Effector memory CD8-positive, alpha-beta T cell (primary cell): ENCODE results near the gene YEATS2.
"Not testable (repeated sequence)": the region's sequence is repeated elsewhere in the genome, so short reads cannot be mapped to it uniquely, and the experiment has no call there.

Experiments used
- ATAC-seq: fragments of 150-1000 bp; cut with Tn5 transposase; replicated peaks from 2 replicates; pipeline ENCODE4 v1.10.0; 2021; ENCODE audit warnings: mild to moderate bottlenecking, moderate library complexity
- DNase-seq, 3 experiments: peaks; one replicate each; pipeline ENCODE4 v3.0.0; 2021
- H3K27ac Mint-ChIP-seq, 2 donors: one replicate each; pipeline ENCODE4 v1.8.0; 2022; ENCODE audit warnings: mild to moderate bottlenecking in 2 of 2, mixed read lengths in 2 of 2, moderate library complexity in 2 of 2
- H3K27me3 Mint-ChIP-seq, 2 donors: one replicate each; pipeline ENCODE4 v1.8.0; 2022; ENCODE audit warnings: mixed read lengths in 2 of 2
- H3K36me3 Mint-ChIP-seq: one replicate; pipeline ENCODE4 v1.8.0; 2022; ENCODE audit warnings: mild to moderate bottlenecking, moderate library complexity, mixed read lengths; ENCODE audit not compliant: insufficient read depth
- H3K4me1 Mint-ChIP-seq, 2 donors: one replicate each; pipeline ENCODE4 v1.8.0; 2022; ENCODE audit warnings: low read depth in 2 of 2, mixed read lengths in 2 of 2
- H3K4me3 Mint-ChIP-seq, 2 donors: one replicate each; pipeline ENCODE4 v1.8.0; 2022; ENCODE audit warnings: mild to moderate bottlenecking in 2 of 2, mixed read lengths in 2 of 2, moderate library complexity in 2 of 2
- H3K9me3 Mint-ChIP-seq, 2 donors: one replicate each; pipeline ENCODE4 v1.8.0; 2022; ENCODE audit warnings: mixed read lengths in 2 of 2

YEATS2 gene

GRCh38 chr3:183733553-183733952 lies 36.0 kb downstream of the YEATS2 start:
- ATAC-seq: no peak
- no peaks in the 10 kb centered on the region for H3K4me1 Mint-ChIP-seq
- no peak overlapping the region for H3K4me3 Mint-ChIP-seq
- no peak for DNase-seq
- H3K9me3 Mint-ChIP-seq: no peaks in the 10 kb centered on the region
- H3K27me3 Mint-ChIP-seq: no peaks in the 10 kb centered on the region
- H3K36me3 Mint-ChIP-seq: peaks cover 52% of the 10 kb centered on the region
- H3K27ac Mint-ChIP-seq: no peak overlapping the region

- Mint-ChIP-seq H3K4me3 (no peak overlapping the region), H3K36me3 (peaks cover 38% of the 10 kb centered on the region), H3K9me3 (no peaks in the 10 kb centered on the region), H3K27ac (peak overlapping the region in 1 of 2 donors; percentile 9), H3K27me3 (no peaks in the 10 kb centered on the region), H3K4me1 (no peaks in the 10 kb centered on the region)
- DNase-seq: no peak
- ATAC-seq: no peak
These were observed 37.3 kb downstream of the YEATS2 start for GRCh38 chr3:183734750-183735494.

GRCh38 chr3:183737116-183737515 lies 39.5 kb downstream of the YEATS2 start:
- no peak for DNase-seq
- H3K27me3 Mint-ChIP-seq: no peaks in the 10 kb centered on the region
- no peak for ATAC-seq
- H3K9me3 Mint-ChIP-seq: no peaks in the 10 kb centered on the region
- H3K27ac Mint-ChIP-seq: no peak overlapping the region
- peaks cover 25% of the 10 kb centered on the region for H3K36me3 Mint-ChIP-seq
- no peak overlapping the region for H3K4me3 Mint-ChIP-seq
- no peaks in the 10 kb centered on the region for H3K4me1 Mint-ChIP-seq

GRCh38 chr3:183740154-183740553 lies 42.6 kb downstream of the YEATS2 start:
- peaks cover 16% of the 10 kb centered on the region for H3K36me3 Mint-ChIP-seq
- H3K4me1 Mint-ChIP-seq, H3K4me3 Mint-ChIP-seq, H3K27me3 Mint-ChIP-seq, DNase-seq, ATAC-seq, H3K9me3 Mint-ChIP-seq, H3K27ac Mint-ChIP-seq: not testable (repeated sequence)

- H3K4me1 Mint-ChIP-seq: no peaks in the 10 kb centered on the region
- no peak overlapping the region for H3K27ac Mint-ChIP-seq
- H3K4me3 Mint-ChIP-seq: no peak overlapping the region
- H3K36me3 Mint-ChIP-seq: peaks cover 9% of the 10 kb centered on the region
- H3K9me3 Mint-ChIP-seq: no peaks in the 10 kb centered on the region
- no peak for ATAC-seq
- no peaks in the 10 kb centered on the region for H3K27me3 Mint-ChIP-seq
- no peak for DNase-seq
These were observed 45.6 kb downstream of the YEATS2 start for GRCh38 chr3:183743231-183743630.

GRCh38 chr3:183745300-183746098 lies 47.9 kb downstream of the YEATS2 start:
- no peak overlapping the region for H3K4me3 Mint-ChIP-seq
- DNase-seq: no peak
- no peaks in the 10 kb centered on the region for H3K27me3 Mint-ChIP-seq
- H3K27ac Mint-ChIP-seq: peak overlapping the region in 1 of 2 donors; percentile 4
- H3K9me3 Mint-ChIP-seq: no peaks in the 10 kb centered on the region
- no peak for ATAC-seq
- peaks cover 20% of the 10 kb centered on the region for H3K36me3 Mint-ChIP-seq
- H3K4me1 Mint-ChIP-seq: no peaks in the 10 kb centered on the region

- Mint-ChIP-seq H3K27me3 (no peaks in the 10 kb centered on the region), H3K36me3 (peaks cover 69% of the 10 kb centered on the region), H3K4me3 (no peak overlapping the region), H3K9me3 (no peaks in the 10 kb centered on the region), H3K27ac (no peak overlapping the region), H3K4me1 (no peaks in the 10 kb centered on the region)
- DNase-seq: no peak
- no peak for ATAC-seq
These were observed 56.5 kb downstream of the YEATS2 start for GRCh38 chr3:183754052-183754451.

GRCh38 chr3:183762304-183762703 lies 64.7 kb downstream of the YEATS2 start:
- no peaks in the 10 kb centered on the region for H3K9me3 Mint-ChIP-seq
- no peak overlapping the region for H3K4me3 Mint-ChIP-seq
- H3K27ac Mint-ChIP-seq: peak overlapping the region in 1 of 2 donors; percentile 44
- DNase-seq: no peak
- peaks cover 36% of the 10 kb centered on the region for H3K36me3 Mint-ChIP-seq
- H3K4me1 Mint-ChIP-seq: peaks cover 11% of the 10 kb centered on the region in 2 donors
- no peak for ATAC-seq
- H3K27me3 Mint-ChIP-seq: no peaks in the 10 kb centered on the region

GRCh38 chr3:183764847-183765731 lies 67.5 kb downstream of the YEATS2 start:
- peak; percentile 69 for ATAC-seq
- H3K4me1 Mint-ChIP-seq: peaks cover 11% of the 10 kb centered on the region in 2 donors
- H3K4me3 Mint-ChIP-seq: no peak overlapping the region
- DNase-seq: no peak
- H3K9me3 Mint-ChIP-seq: no peaks in the 10 kb centered on the region
- peaks cover 21% of the 10 kb centered on the region for H3K36me3 Mint-ChIP-seq
- H3K27ac Mint-ChIP-seq: peak overlapping the region; percentile 46 to 80
- H3K27me3 Mint-ChIP-seq: no peaks in the 10 kb centered on the region

- Mint-ChIP-seq H3K27me3 (no peaks in the 10 kb centered on the region), H3K36me3 (peaks cover 21% of the 10 kb centered on the region), H3K4me1 (peaks cover 11% of the 10 kb centered on the region in 2 donors), H3K4me3 (no peak overlapping the region), H3K9me3 (no peaks in the 10 kb centered on the region), H3K27ac (peak overlapping the region; percentile 4 to 80)
- ATAC-seq (no peak), DNase-seq (no peak)
These were observed 68.5 kb downstream of the YEATS2 start for GRCh38 chr3:183766107-183766506.

GRCh38 chr3:183766745-183767606 lies 69.4 kb downstream of the YEATS2 start:
- Mint-ChIP-seq H3K36me3 (peaks cover 20% of the 10 kb centered on the region), H3K27me3 (no peaks in the 10 kb centered on the region), H3K27ac (peak overlapping the region; percentile 4 to 80), H3K9me3 (no peaks in the 10 kb centered on the region), H3K4me1 (peaks cover 11% of the 10 kb centered on the region in 2 donors), H3K4me3 (no peak overlapping the region)
- ATAC-seq (peak; percentile 92), DNase-seq (peak; percentile 68 to 75 (median 70))

- Mint-ChIP-seq H3K9me3 (no peaks in the 10 kb centered on the region), H3K4me1 (peaks cover 11% of the 10 kb centered on the region in 2 donors), H3K27me3 (no peaks in the 10 kb centered on the region), H3K27ac (no peak overlapping the region), H3K4me3 (no peak overlapping the region), H3K36me3 (peaks cover 12% of the 10 kb centered on the region)
- no peak for ATAC-seq
- DNase-seq: no peak
These were observed 70.5 kb downstream of the YEATS2 start for GRCh38 chr3:183768114-183768513.
